NCI-H510A (cell line): Measurements from ENCODE around the gene ELP4.

Experiments
- DNase-seq: peaks from one replicate; lab custom pipeline; 2025; lab: John Stamatoyannopoulos, UW

Gene ELP4

GRCh38 chr11:31812383-31813381 is 303.1 kb downstream of the ELP4 start:
- no peak for DNase-seq

DNA sequence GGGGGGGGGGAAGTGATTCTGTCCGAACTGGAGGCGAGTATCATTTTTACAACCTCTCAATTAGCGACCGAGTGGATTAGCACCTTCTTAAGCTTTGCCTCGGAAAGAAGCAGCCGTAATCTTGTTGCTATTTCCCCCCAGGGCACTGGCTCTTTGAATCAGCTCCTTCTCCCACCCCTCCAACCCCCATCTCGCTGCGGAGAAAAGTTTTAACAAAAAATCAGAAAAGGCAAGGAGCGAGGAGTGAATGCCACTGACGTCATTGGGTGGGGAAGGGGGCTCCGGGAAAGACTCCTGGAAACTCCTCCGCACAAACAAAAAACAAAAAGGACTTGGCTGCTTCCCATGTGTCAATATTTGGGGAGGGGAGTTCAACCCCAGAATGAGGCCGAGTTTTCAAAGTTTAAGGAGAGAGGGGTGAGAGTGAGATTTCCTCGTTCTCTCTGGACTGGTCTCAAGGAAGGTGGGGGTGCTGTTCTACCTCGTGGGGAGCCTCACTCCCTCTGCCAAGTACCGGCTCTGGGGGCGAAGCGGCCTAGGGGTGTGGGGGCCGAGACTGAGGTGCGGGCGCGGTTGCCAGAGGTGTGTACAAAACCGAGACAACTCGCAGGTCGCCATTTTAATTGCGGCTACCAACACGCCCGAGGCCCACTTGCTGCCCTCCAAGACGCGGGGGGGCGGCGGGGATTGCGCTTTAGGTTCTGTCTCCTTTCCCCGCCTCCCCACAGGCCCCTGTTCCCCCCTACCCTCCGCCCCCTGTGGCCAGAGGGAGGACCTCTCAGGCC is 304.0 kb downstream of the ELP4 start:
- DNase-seq: no peak

DNA sequence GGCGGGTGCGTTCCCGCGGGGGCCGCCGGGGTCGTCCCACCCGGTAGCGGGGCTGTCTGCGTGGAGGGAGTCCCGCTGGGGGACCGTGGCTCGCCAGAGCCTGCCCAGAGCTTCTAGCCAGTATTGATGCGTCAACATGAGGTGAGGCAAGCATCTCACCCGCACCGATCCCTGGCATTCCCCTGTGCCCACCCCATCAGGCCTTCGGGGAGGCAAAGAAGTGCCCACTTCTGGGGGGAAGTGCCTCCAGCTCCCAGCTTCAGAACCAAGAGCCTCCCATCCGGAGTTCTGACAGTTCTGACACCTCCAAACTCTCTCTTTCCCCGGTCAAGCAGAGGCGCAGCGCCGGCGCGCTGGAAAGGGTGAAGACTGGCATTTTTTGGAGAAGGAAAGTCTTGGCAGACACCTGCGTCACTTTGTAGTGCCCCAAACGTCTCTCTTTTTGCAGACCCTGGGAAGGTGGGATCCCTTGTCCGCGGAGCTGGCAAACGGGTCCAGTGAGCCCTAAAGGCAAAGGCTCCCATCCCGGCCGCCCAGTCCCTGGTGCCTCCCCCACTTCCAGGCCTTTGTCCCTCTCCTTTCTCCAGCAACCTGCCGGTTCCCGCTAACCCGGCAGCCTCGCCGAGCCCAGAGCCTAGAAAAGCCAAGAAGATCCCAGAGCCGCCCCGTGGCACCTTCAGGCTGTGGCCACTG is 304.8 kb downstream of the ELP4 start:
- no peak for DNase-seq

GRCh38 chr11:31815711-31816467 is 306.3 kb downstream of the ELP4 start:
- no peak for DNase-seq

DNA sequence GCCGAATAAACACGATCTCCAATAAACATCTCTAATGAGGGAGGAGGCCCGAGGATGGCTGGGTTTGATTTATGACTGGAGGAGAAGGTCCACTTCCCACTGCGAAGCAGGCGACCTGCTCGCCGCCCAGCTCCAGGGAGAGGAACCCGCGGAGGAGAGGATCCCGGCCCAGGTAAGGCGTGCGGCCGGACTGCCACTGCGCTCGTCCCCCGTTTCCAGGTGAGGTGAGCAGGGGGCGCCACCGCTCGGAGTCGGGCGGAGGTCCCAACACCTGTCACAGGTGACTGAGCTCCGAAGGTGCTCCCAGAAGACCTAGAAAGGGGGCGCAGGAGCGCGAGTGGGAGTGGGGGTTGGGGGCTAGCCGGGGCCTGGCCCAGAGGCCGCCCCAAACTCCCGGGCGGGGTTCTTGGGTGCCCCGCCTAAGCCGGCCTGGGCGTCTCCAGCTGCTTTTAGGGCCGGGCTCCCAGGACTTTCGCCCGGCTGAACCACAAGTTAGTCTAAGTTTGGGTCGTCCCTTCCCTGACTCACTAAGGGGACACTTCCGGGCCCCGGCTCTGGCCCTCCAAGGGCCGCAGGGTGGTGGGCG is 307.0 kb downstream of the ELP4 start:
- DNase-seq: no peak

DNA sequence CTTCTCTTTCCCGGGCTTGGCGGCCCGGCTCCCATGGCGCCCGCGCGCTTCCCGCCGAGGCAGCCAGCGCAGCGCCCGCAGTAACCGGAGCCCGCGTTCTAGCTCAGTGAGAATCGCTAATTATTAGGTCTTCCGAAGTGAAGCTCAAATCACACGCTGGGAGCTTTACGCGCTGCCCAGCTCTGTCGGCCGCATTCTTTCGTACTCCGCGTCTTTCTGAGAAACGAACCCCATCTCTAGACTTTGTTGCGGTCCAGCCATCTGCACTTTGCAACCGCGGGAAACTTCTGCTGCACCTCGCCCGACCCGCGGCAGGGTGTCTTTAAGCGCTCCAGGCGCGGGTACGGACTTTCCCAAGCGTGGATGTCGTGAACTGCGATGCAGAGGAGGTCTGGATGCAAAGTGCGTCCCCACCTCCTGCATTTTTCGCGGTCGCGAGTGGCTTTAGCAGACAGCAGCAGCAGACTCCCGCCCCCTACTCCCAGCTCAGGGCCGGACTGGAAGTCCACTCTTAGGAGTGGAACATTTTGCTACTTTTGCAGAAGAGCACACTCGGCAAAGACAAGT is 307.6 kb downstream of the ELP4 start:
- DNase-seq: no peak

GRCh38 chr11:31817621-31818424 is 308.3 kb downstream of the ELP4 start:
- no peak for DNase-seq

DNA sequence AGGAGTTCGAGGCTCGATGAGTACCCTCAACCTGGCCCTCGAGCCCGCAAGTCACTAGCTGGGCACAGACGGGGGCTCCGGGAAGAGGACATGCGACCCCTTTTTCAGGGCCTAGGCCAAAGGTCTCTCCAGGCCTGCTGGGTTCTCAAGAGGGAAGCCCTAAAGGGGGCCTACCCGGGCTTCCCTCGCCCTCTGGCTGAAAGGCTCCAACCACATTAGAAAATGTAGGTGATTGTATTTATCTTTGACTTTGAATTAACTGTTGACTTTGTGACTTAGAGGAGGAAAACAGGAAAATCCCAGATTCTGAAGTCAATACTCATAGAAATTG is 308.8 kb downstream of the ELP4 start:
- no peak for DNase-seq

- no peak for DNase-seq
These were observed 309.3 kb downstream of the ELP4 start for GRCh38 chr11:31818874-31819331.

DNA sequence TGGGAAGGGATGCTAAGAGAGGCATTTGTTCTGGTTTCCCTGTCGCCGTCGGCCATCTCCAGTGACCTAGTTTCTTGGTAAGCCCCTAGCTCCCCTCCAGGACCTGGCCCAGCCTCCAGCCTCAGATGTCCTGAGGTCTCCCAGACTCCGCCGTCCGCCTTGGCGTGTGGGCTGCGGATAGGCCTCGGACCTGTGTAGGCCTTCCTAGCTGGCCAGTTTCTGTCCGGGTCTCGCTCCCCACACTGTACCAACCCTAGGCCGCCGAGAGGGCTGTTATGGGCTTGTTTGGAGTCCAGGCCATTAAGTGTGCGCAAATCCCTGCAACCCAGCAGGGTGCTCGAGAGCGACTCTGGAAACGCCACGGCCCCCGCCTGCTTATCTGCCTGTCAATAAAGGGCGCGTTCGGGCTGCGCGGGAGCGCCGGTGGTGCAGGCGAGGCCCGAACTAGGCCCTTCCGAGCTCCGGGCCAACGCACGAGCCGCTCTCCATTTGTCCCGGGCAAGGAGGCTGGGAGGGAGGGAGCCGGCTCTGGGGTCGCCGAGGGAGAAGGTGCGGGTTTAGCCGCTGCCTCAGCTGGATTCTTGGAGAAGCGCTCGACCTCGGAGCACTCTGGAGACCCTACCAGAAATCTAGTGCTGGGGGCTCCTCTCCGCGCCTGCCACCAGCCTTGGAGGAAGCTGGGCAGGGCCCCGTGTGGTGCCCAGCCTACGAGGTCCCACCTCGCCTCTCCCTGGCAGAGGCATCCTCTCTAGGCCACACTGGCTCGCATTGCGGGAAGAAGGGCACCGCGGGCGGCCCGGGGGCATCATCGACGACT is 310.3 kb downstream of the ELP4 start:
- no peak for DNase-seq

DNA sequence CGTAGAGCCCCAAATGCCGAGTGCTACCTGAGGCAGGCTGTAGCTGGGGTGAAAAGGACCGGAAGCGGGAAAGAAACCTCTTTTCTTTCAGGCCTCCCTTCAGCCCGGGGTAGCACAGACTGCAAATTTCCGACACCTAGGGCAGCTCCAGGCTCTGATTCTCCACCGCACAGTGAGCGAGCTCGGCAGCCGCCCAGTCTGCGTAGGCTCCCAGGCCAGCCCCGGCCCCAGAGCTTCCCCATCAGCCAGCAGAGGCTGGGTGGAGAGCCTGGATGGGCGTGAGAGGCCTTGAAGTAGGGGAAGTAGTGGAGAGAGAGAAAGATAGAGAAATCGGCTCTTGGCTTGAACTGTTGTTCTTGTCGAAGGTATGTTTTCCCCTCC is 310.9 kb downstream of the ELP4 start:
- no peak for DNase-seq

DNA sequence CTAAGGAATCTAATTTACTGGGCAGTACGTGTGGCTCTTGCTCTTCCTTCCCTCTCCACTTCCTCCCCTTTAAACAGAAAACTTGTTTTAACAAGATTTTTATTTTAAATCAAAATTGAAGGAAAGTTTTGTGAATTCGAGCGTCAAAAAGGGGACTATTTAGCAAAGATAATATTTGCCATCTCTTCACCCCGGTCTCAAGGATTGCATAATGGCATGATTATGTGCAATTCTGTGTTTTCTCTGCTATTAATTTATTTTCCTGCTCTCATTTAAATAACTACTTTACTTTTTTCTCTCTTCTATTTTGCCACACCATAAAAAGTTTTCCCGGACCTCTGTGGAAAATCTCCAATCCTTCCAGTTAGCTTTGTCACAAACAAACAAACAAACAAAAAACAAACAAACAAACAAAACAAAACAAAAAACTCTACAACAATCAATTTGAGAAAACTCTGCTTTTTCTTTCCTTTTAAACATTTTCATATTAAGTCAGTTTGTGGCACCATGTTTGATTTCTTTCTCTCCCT is 311.7 kb downstream of the ELP4 start:
- no peak for DNase-seq

DNA sequence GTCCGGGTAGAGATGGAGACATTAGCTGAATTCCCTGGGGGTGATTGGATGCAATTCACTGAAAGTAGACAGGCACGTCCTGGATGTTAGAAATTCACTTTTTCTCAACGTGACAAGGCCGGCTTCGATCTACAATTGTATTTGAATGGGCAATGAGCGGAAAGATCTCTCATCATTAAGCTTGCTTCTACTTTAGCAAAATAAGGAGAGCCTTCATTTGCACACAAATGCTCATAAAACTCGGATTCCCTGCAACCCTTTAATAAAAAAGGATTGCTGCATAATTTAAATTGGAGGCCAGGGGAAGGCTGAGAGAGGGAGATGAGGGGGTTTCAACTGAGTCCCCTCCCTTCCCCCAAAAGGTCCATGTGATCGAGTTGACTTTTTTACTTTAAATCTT is 312.2 kb downstream of the ELP4 start:
- no peak for DNase-seq

- DNase-seq: no peak
These were observed 312.8 kb downstream of the ELP4 start for GRCh38 chr11:31822175-31822926.

DNA sequence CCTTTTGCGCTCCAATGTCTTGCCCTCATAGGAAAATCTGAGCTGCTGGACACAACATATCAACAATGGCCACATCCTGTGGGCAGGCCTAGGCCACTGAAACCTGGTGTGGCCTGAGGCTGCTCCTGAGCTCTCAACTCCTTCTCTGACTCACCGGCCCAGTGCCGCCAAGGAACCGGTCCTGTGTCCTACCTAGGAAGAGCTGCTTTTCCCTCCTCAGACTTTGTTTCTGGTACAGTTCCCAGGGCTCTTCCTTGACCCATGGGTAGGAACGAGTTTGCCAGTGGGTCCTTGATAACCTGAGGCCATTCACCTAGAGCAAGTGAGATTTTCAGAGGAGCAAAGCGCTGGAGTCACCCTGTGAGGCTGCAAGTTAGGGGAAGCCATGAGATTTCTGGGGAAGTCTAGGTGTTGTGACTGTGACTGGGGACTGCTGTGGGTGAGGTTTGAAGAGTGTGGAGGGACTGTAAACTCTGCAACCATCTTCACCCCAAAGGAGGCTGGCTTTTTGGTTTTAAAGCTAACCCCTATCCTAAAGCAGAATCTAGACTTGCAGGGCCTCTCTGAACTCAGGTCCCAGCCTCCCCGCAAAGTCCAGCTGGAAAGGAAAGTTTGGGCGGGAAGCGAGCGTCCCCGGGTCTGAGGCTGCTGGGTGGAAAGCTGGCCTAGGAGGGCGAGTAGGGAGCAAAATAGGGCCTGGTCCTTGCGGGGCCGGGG is 313.5 kb downstream of the ELP4 start:
- DNase-seq: no peak

DNA sequence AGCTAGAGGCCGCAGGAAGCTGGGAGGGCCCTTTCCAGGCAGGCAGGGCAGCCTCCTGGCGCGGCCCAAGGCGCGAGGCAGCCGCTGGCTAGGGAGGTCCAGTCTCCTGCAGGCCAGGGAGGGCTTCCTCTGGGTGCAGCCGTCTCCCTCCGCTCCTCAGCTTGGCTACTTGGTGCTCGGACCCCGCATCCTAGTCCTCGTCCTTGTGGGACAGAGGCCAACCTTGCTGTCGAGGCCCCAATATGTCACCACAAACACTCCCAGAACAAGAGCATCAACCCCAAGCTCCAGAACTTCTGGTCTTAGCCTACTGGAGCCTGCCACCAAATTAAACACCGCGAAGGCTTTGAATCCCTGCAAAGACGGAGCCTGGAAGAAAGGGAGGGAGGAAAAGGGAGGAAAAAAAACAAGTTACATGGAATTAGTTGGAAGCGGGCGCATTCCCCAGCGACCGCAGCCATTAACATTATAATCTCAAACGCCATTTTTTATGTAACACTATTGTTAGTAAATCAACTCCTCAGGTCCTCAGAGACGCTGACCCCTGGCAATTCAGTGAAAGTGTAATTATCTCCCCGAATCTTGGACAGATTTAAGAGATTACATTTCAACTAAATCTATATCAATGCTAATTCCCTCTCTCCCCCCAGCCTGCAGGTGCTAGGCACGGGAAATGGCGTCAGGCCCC is 314.2 kb downstream of the ELP4 start:
- DNase-seq: no peak

DNA sequence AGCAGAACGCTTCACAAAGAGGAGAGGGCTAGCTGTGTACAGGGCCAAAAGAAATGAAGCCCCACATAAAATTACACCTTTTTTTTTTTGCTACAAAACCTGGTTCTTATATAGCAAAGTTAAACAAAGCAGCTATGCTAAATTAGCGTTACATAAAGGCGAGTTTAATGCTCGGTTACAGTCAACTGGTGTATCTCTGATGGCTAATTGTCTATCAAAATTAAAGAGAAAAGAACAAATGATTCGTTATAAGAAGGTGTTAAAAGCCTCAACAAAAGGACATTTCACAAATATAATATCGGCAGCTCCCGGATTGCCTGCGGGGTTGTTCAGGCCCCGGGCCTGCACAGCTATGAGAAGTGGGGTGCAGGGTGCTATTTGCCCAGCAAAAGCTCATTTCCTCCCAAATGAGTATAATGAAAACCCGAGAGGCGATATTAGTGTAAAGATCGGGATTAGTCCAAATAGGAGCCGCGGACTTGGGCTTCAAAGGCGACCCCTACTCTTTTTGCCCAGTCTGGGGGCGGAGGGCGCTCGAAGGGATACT is 314.8 kb downstream of the ELP4 start:
- no peak for DNase-seq
